WERI-Rb-1 (cell line): Measurements from ENCODE around the gene ABHD13.

Experiments
- DNase-seq: peaks from one replicate; pipeline ENCODE4 v3.0.0-alpha.2; 2020
- H3K27ac ChIP-seq: fragments of 250-450 bp; sonication (Bioruptor Pico); 2 replicates; pipeline ENCODE4 v1.5.1; 2020; ENCODE audit warnings: mild to moderate bottlenecking, moderate library complexity
- H3K27me3 ChIP-seq: fragments of 250-450 bp; sonication (Bioruptor Pico); 2 replicates; pipeline ENCODE4 v1.5.1; 2021; ENCODE audit warnings: mild to moderate bottlenecking, low read depth, moderate library complexity; ENCODE audit not compliant: insufficient read depth, severe bottlenecking
- H3K36me3 ChIP-seq: fragments of 250-450 bp; sonication (Bioruptor Pico); 2 replicates; pipeline ENCODE4 v1.5.1; 2020; ENCODE audit warnings: mild to moderate bottlenecking, moderate library complexity
- H3K4me3 ChIP-seq: 2 replicates; pipeline ENCODE4 v1.5.1; 2011; ENCODE audit warnings: low read depth, mild to moderate bottlenecking, control low read depth, low read length
- H3K9me3 ChIP-seq: fragments of 250-450 bp; sonication (Bioruptor Pico); 2 replicates; pipeline ENCODE4 v1.5.1; 2021; ENCODE audit warnings: mild to moderate bottlenecking, moderate library complexity; ENCODE audit not compliant: severe bottlenecking
- TF ChIP-seq, protein P1 (sequence below): IDR thresholded peaks from 2 replicates; pipeline ENCODE4 v1.5.1; 2011; ENCODE audit warnings: low read depth, mild to moderate bottlenecking, control low read depth, inconsistent platforms, low read length

The ABHD13 gene

GRCh38 chr13:108270442-108270841 lies 52.2 kb downstream of the ABHD13 start:
- Histone ChIP-seq H3K36me3 (no peaks in the 10 kb centered on the region), H3K4me3 (no peak overlapping the region), H3K9me3 (no peaks in the 10 kb centered on the region), H3K27me3 (no peaks in the 10 kb centered on the region), H3K27ac (no peak overlapping the region)
- TF ChIP-seq, protein P1, sequence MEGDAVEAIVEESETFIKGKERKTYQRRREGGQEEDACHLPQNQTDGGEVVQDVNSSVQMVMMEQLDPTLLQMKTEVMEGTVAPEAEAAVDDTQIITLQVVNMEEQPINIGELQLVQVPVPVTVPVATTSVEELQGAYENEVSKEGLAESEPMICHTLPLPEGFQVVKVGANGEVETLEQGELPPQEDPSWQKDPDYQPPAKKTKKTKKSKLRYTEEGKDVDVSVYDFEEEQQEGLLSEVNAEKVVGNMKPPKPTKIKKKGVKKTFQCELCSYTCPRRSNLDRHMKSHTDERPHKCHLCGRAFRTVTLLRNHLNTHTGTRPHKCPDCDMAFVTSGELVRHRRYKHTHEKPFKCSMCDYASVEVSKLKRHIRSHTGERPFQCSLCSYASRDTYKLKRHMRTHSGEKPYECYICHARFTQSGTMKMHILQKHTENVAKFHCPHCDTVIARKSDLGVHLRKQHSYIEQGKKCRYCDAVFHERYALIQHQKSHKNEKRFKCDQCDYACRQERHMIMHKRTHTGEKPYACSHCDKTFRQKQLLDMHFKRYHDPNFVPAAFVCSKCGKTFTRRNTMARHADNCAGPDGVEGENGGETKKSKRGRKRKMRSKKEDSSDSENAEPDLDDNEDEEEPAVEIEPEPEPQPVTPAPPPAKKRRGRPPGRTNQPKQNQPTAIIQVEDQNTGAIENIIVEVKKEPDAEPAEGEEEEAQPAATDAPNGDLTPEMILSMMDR: no peak
- no peak for DNase-seq

DNA sequence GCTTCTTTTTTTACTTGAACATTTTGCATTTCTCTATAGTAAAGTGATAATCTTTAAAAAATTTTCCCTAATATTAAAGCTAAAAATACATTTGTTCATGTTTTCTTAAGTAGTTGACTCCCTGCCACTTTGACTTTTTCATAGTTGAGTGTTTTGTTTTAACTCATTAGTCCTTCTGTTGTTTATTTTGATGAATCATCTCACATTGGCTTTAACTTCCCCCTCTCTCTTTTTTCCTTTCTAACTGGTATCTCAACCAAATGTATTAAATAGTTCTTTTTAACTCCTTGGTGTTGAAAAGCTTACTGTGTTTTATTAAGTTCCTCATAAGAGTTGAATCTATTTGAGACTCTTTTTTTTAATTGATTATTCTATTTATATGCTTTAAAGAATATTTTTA lies 54.1 kb downstream of the ABHD13 start:
- Histone ChIP-seq H3K9me3 (no peaks in the 10 kb centered on the region), H3K27me3 (peaks cover 9% of the 10 kb centered on the region), H3K4me3 (no peak overlapping the region), H3K27ac (no peak overlapping the region), H3K36me3 (no peaks in the 10 kb centered on the region)
- TF ChIP-seq, protein P1: no peak
- no peak for DNase-seq

DNA sequence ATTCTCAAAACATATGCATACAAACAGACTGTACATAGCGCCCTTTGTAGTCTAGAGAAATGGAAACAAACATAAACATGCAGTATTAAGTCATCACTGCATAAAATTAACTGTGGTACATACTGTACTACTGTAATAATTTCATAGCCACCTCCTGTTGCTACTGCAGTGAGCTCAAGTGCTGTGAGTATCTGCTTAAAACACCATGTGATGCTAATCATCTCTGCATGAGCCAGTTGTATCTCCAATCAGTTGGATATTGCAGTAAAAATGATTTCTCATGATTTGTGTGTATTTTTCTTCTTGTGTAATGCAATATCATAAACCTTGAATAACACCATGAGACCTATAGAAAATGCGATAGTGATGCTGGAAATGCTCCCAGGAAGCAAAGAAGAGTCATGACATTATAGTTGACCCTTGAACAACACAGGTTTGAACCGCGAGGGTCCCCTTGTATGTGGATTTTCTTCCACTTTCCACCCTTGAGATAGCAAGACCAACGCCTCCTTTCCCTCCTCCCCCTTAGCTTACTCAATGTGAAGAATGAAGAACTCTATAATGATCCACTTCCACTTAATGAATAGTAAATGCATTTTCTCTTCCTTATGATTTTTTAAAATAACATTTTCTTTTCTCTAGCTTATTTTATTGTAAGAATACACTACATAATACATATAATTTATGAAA lies 55.4 kb downstream of the ABHD13 start:
- H3K4me3 ChIP-seq: no peak overlapping the region
- no peaks in the 10 kb centered on the region for H3K9me3 ChIP-seq
- no peak for DNase-seq
- H3K27ac ChIP-seq: no peak overlapping the region
- no peaks in the 10 kb centered on the region for H3K36me3 ChIP-seq
- peaks cover 17% of the 10 kb centered on the region for H3K27me3 ChIP-seq
- TF ChIP-seq, protein P1: no peak

- TF ChIP-seq, protein P1: no peak
- Histone ChIP-seq H3K27ac (no peak overlapping the region), H3K4me3 (no peak overlapping the region), H3K9me3 (no peaks in the 10 kb centered on the region), H3K36me3 (no peaks in the 10 kb centered on the region), H3K27me3 (peaks cover 20% of the 10 kb centered on the region)
- no peak for DNase-seq
Measured at GRCh38 chr13:108274718-108275117, 56.5 kb downstream of the ABHD13 start.

DNA sequence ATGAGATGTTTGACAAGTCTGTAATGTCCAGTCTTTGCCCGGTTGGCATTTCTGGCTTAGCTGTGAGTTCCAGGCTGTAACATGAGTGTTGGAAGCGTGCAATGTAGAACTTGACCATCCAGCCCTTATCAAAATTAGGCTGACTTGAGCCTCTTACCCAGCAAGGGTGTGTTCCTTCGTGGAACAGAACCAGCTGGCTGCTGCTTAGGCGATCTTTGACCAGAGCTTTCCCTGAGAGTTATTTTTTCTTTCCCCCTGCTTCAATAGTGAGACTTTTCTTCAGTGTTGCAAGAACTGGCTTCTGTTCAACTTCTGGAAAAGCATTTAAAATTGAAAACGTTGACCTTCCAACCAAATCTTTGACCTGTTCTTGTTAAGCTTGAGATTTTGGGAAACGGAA lies 57.9 kb downstream of the ABHD13 start:
- Histone ChIP-seq H3K4me3 (no peak overlapping the region), H3K27ac (no peak overlapping the region), H3K9me3 (no peaks in the 10 kb centered on the region), H3K36me3 (no peaks in the 10 kb centered on the region), H3K27me3 (peaks cover 24% of the 10 kb centered on the region)
- no peak for DNase-seq
- TF ChIP-seq, protein P1: no peak

GRCh38 chr13:108278466-108278865 lies 60.3 kb downstream of the ABHD13 start:
- H3K4me3 ChIP-seq: no peak overlapping the region
- H3K36me3 ChIP-seq: no peaks in the 10 kb centered on the region
- no peaks in the 10 kb centered on the region for H3K9me3 ChIP-seq
- H3K27me3 ChIP-seq: peaks cover 34% of the 10 kb centered on the region
- TF ChIP-seq, protein P1: no peak
- DNase-seq: no peak
- no peak overlapping the region for H3K27ac ChIP-seq
